Neural progenitor cell (in vitro differentiated cells): ENCODE measurements around the gene BCAS4. TPM values are rescaled to one million over a fixed set of nuclear protein-coding genes. Genes with fewer than 3 reads are reported as not detected.

Source experiments
- DNase-seq: peaks from one replicate; pipeline ENCODE4 v3.0.0-alpha.2; 2016; ENCODE audit warnings: low spot score
- H2AFZ ChIP-seq: fragments of 200-600 bp; sonication (generic); replicated peaks from 2 replicates; pipeline ENCODE4 v1.6.1; 2016; ENCODE audit warnings: antibody characterized with exemption
- H3F3A ChIP-seq: fragments of 200-600 bp; sonication (generic); 2 replicates; pipeline ENCODE4 v1.6.1; 2016; ENCODE audit warnings: antibody characterized with exemption, low read depth
- H3K27ac ChIP-seq: fragments of 200-600 bp; sonication (generic); 2 replicates; pipeline ENCODE4 v1.5.1; 2016; ENCODE audit warnings: mild to moderate bottlenecking
- H3K27me3 ChIP-seq: fragments of 200-600 bp; sonication (generic); 2 replicates; pipeline ENCODE4 v1.6.1; 2016; ENCODE audit warnings: mild to moderate bottlenecking, moderate library complexity
- H3K36me3 ChIP-seq: fragments of 200-600 bp; sonication (generic); 2 replicates; pipeline ENCODE4 v1.5.1; 2016
- H3K4me1 ChIP-seq: fragments of 200-600 bp; sonication (generic); 2 replicates; pipeline ENCODE4 v1.6.1; 2016; ENCODE audit warnings: mixed run types
- H3K4me2 ChIP-seq: fragments of 200-600 bp; sonication (generic); 2 replicates; pipeline ENCODE4 v1.6.1; 2016
- H3K4me3 ChIP-seq: fragments of 200-600 bp; sonication (generic); 2 replicates; pipeline ENCODE4 v1.5.1; 2016
- H3K79me2 ChIP-seq: fragments of 200-600 bp; sonication (generic); 2 replicates; pipeline ENCODE4 v1.6.1; 2016; ENCODE audit warnings: low read depth
- H3K9ac ChIP-seq: fragments of 200-600 bp; sonication (generic); 2 replicates; pipeline ENCODE4 v1.6.1; 2016
- H3K9me3 ChIP-seq: fragments of 200-600 bp; sonication (generic); 2 replicates; pipeline ENCODE4 v1.5.1; 2016; ENCODE audit warnings: low read depth
- H4K20me1 ChIP-seq: fragments of 200-600 bp; sonication (generic); 2 replicates; pipeline ENCODE4 v1.6.1; 2016; ENCODE audit warnings: low read depth
- H3K27ac Mint-ChIP-seq: 3 replicates; pipeline ENCODE4 v1.8.0; 2021; ENCODE audit warnings: mixed read lengths
- H3K27me3 Mint-ChIP-seq: 2 replicates; pipeline ENCODE4 v1.8.0; 2022; ENCODE audit warnings: low read depth, mild to moderate bottlenecking, inconsistent platforms, moderate library complexity, mixed read lengths; ENCODE audit not compliant: insufficient read depth
- H3K36me3 Mint-ChIP-seq: 3 replicates; pipeline ENCODE4 v1.8.0; 2021; ENCODE audit warnings: mixed read lengths
- H3K4me1 Mint-ChIP-seq: 3 replicates; pipeline ENCODE4 v1.8.0; 2021; ENCODE audit warnings: mixed read lengths
- H3K4me3 Mint-ChIP-seq: 3 replicates; pipeline ENCODE4 v1.8.0; 2021; ENCODE audit warnings: mild to moderate bottlenecking, moderate library complexity, mixed read lengths
- H3K9me3 Mint-ChIP-seq: 3 replicates; pipeline ENCODE4 v1.8.0; 2020; ENCODE audit warnings: mixed read lengths
- CTCF ChIP-seq: fragments of 200-600 bp; sonication (generic); IDR thresholded peaks from 2 replicates; pipeline ENCODE4 v1.5.1; 2017; ENCODE audit warnings: antibody characterized with exemption, mild to moderate bottlenecking
- EZH2 ChIP-seq: fragments of 200-600 bp; sonication (generic); IDR thresholded peaks from 2 replicates; pipeline ENCODE4 v1.6.1; 2017; ENCODE audit warnings: antibody characterized with exemption, mild to moderate bottlenecking, moderate library complexity
- EZH2phosphoT487 ChIP-seq: fragments of 200-600 bp; sonication (generic); IDR thresholded peaks from 2 replicates; pipeline ENCODE4 v1.6.1; 2017; ENCODE audit warnings: antibody characterized with exemption
- total RNA-seq: library from RNA; depleted of rRNA; stranded (reverse); fragments of >200 nt; gene quantifications from 2 replicates; pipeline ENCODE4 v1.2.3, GENCODE V29; 2015; ENCODE audit warnings: low replicate concordance

Gene BCAS4
- total RNA-seq, 1 donor from 2014 or later = 15.3 TPM

DNA sequence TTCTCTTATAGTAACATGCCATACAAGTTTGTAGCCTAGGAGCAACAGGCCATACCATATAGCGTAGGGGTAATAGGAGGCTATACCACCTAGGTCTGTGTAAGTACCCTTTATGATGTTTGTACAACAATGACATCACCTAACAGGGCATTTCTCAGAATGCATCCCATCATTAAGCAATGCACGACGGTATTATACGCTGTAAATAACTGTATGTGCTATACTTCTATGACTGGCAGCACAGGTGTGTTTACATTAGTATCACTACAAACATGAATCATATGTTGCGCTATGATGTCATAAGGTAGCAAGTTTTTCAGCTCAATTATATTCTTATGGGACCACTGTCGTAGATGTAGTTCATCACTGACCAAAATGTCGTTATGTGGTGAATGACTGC, 105.4 kb downstream of the BCAS4 start:
- H3K4me2 ChIP-seq = no peak overlapping the region
- H3K27ac ChIP-seq = no peak overlapping the region
- Mint-ChIP-seq H3K4me3 (no peak overlapping the region), H3K36me3 (peaks cover 30% of the 10 kb centered on the region), H3K9me3 (no peaks in the 10 kb centered on the region), H3K4me1 (peaks cover 3% of the 10 kb centered on the region), H3K27ac (no peak overlapping the region), H3K27me3 (peaks cover 2% of the 10 kb centered on the region)
- no peak overlapping the region for H3K9ac ChIP-seq
- no peak overlapping the region for H3K4me3 ChIP-seq
- no peaks in the 10 kb centered on the region for H3K4me1 ChIP-seq
- H4K20me1 ChIP-seq = peaks cover 97% of the 10 kb centered on the region
- no peak for DNase-seq
- no peak overlapping the region for H2AFZ ChIP-seq
- TF ChIP-seq EZH2 = no peak
- no peak for TF ChIP-seq CTCF
- no peak for TF ChIP-seq EZH2phosphoT487
- H3K9me3 ChIP-seq = no peaks in the 10 kb centered on the region
- H3F3A ChIP-seq = peaks cover 41% of the 10 kb centered on the region
- H3K27me3 ChIP-seq = no peaks in the 10 kb centered on the region
- peaks cover 100% of the 10 kb centered on the region for H3K79me2 ChIP-seq
- H3K36me3 ChIP-seq = peaks cover 39% of the 10 kb centered on the region

DNA sequence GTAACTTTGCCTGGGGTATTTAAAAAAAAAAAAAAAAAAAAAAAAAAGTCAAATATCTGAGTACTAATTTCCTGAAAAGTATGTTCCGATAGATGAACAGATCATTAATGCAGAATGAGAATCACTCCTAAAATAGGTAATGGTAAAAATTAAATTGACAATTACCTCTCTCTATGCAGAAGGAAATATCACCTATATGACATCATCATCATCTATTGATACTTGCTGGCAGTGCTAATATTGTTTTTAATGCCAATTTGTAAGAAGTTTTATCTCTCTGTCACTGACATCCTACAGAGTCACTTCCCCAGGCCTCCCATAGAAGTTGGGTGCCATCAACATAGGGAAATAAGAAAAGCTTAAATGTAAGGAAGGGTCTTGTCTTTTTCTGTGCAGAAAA, 106.4 kb downstream of the BCAS4 start:
- Histone ChIP-seq H4K20me1 (peaks cover 99% of the 10 kb centered on the region), H3K36me3 (peaks cover 36% of the 10 kb centered on the region), H2AFZ (no peak overlapping the region), H3F3A (peaks cover 47% of the 10 kb centered on the region), H3K4me3 (no peak overlapping the region), H3K4me2 (no peak overlapping the region), H3K9me3 (no peaks in the 10 kb centered on the region), H3K79me2 (peaks cover 100% of the 10 kb centered on the region), H3K4me1 (no peaks in the 10 kb centered on the region), H3K27me3 (no peaks in the 10 kb centered on the region), H3K27ac (no peak overlapping the region), H3K9ac (no peak overlapping the region)
- Mint-ChIP-seq H3K27ac (no peak overlapping the region), H3K27me3 (peaks cover 2% of the 10 kb centered on the region), H3K4me3 (no peak overlapping the region), H3K36me3 (peaks cover 30% of the 10 kb centered on the region), H3K4me1 (peaks cover 4% of the 10 kb centered on the region), H3K9me3 (no peaks in the 10 kb centered on the region)
- DNase-seq = no peak
- no peak for TF ChIP-seq EZH2phosphoT487
- no peak for TF ChIP-seq CTCF
- no peak for TF ChIP-seq EZH2

- Mint-ChIP-seq H3K4me3 (no peak overlapping the region), H3K27me3 (no peaks in the 10 kb centered on the region), H3K9me3 (no peaks in the 10 kb centered on the region), H3K4me1 (peaks cover 6% of the 10 kb centered on the region), H3K36me3 (peaks cover 22% of the 10 kb centered on the region), H3K27ac (no peak overlapping the region)
- H3K4me3 ChIP-seq = no peak overlapping the region
- no peak for TF ChIP-seq EZH2phosphoT487
- TF ChIP-seq EZH2 = no peak
- TF ChIP-seq CTCF = no peak
- H3K9me3 ChIP-seq = no peaks in the 10 kb centered on the region
- no peak overlapping the region for H3K9ac ChIP-seq
- no peak overlapping the region for H3K27ac ChIP-seq
- H3K79me2 ChIP-seq = peaks cover 100% of the 10 kb centered on the region
- no peak overlapping the region for H2AFZ ChIP-seq
- no peak for DNase-seq
- peaks cover 29% of the 10 kb centered on the region for H3K36me3 ChIP-seq
- H3K27me3 ChIP-seq = no peaks in the 10 kb centered on the region
- peaks cover 99% of the 10 kb centered on the region for H4K20me1 ChIP-seq
- H3F3A ChIP-seq = peaks cover 53% of the 10 kb centered on the region
- H3K4me1 ChIP-seq = no peaks in the 10 kb centered on the region
- H3K4me2 ChIP-seq = no peak overlapping the region
Measured at GRCh38 chr20:50903353-50904051, 108.6 kb downstream of the BCAS4 start.
